GM12801 (cell line): ENCODE data around the gene TAF11.

Source experiments
- TF ChIP-seq, protein P1 (sequence below): IDR thresholded peaks from one replicate; pipeline ENCODE4 v1.5.1; 2011; ENCODE audit warnings: control low read depth; ENCODE audit not compliant: insufficient read length; ENCODE audit errors: extremely low read depth

Gene TAF11, protein sequence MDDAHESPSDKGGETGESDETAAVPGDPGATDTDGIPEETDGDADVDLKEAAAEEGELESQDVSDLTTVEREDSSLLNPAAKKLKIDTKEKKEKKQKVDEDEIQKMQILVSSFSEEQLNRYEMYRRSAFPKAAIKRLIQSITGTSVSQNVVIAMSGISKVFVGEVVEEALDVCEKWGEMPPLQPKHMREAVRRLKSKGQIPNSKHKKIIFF

GRCh38 chr6:34887753-34888513 lies at the start of gene TAF11:
TAF11 (minus strand) TSS chr6:34888042; CDS start chr6:34887957, 85 bp downstream.
- TF ChIP-seq, protein P1, sequence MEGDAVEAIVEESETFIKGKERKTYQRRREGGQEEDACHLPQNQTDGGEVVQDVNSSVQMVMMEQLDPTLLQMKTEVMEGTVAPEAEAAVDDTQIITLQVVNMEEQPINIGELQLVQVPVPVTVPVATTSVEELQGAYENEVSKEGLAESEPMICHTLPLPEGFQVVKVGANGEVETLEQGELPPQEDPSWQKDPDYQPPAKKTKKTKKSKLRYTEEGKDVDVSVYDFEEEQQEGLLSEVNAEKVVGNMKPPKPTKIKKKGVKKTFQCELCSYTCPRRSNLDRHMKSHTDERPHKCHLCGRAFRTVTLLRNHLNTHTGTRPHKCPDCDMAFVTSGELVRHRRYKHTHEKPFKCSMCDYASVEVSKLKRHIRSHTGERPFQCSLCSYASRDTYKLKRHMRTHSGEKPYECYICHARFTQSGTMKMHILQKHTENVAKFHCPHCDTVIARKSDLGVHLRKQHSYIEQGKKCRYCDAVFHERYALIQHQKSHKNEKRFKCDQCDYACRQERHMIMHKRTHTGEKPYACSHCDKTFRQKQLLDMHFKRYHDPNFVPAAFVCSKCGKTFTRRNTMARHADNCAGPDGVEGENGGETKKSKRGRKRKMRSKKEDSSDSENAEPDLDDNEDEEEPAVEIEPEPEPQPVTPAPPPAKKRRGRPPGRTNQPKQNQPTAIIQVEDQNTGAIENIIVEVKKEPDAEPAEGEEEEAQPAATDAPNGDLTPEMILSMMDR, result no peak

- TF ChIP-seq, protein P1, result no peak
Observed at GRCh38 chr6:34934516-34934915, 46.7 kb upstream of the TAF11 start.

DNA sequence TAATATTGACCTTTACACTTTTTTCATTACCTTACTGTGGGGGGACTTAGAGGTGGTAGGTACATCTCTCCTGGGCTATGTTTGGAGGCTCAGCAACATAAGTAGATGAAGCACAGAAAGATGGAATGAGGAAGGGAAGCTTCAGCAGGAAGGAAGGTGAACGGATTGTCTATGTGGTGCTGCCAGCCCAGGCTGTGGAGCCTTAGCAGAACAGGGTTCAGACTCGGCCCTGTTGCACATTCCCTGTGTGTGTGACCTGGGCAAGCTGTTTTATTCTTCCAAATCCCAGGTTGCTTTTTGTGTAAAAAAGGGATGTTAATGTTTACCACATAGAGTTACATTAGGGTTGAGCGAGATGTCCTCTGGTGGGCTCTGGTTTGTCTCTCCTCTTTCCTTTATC lies 42.4 kb upstream of the TAF11 start:
- TF ChIP-seq, protein P1, result no peak

GRCh38 chr6:34929241-34929978 lies 41.6 kb upstream of the TAF11 start:
- TF ChIP-seq, protein P1, result no peak

- TF ChIP-seq, protein P1, result no peak
Observed at GRCh38 chr6:34928695-34929094, 40.9 kb upstream of the TAF11 start.

GRCh38 chr6:34928220-34928619 lies 40.4 kb upstream of the TAF11 start:
- TF ChIP-seq, protein P1, result no peak

GRCh38 chr6:34926655-34927054 lies 38.8 kb upstream of the TAF11 start:
- TF ChIP-seq, protein P1, result no peak
